Endothelial cell of umbilical vein (primary cell): Measurements from ENCODE around the gene WDR86. TPM values are rescaled to one million over a fixed set of nuclear protein-coding genes. Genes with fewer than 3 reads are reported as not detected.

ENCODE experiments used
- BruUV-seq: library from RNA; stranded (reverse); fragments of 400-500 nt; replicated peaks from 2 replicates; lab custom pipeline; 2021; lab: Mats Ljungman, UMichigan
- CTCF ChIA-PET: fragments of 300-600, 350-600 bp; sonication (Branson Sonifier 250); formaldehyde crosslinking; loops from one replicate; lab custom pipeline; 2021; ENCODE audit warnings: antibody characterized with exemption, inconsistent platforms; lab: Charles Lee
- POLR2A ChIA-PET: fragments of 300-600, 350-600 bp; sonication (Branson Sonifier 250); formaldehyde crosslinking; loops from one replicate; lab custom pipeline; 2021; ENCODE audit warnings: antibody characterized with exemption, inconsistent platforms; lab: Charles Lee
- DNase-seq: peaks from one replicate; pipeline ENCODE4 v3.0.0-alpha.2; 2011; ENCODE audit warnings: low read depth, low spot score
- FAIRE-seq: peaks from 2 replicates; lab custom pipeline; 2011; peaks lifted over from hg19 to GRCh38; lab: Jason Lieb, UNC
- H2AFZ ChIP-seq: 2 replicates; pipeline ENCODE4 v1.6.0; 2012; ENCODE audit warnings: low read depth, low read length, control low read depth, inconsistent platforms
- H3K27ac ChIP-seq: 2 replicates; pipeline ENCODE4 v1.5.1; 2011; ENCODE audit warnings: low read depth, mild to moderate bottlenecking, control low read depth, low read length, moderate library complexity; ENCODE audit not compliant: insufficient read depth
- H3K27me3 ChIP-seq, 2 experiments: 2 replicates each; pipeline versions ENCODE4 v1.6.0 to v1.6.1; 2011; ENCODE audit warnings: low read length in 2 of 2, mixed read lengths in 1 of 2; ENCODE audit not compliant: control insufficient read depth in 2 of 2, insufficient read depth in 2 of 2
- H3K36me3 ChIP-seq, 2 experiments: 2 replicates in 1 of 2; 3 replicates in 1 of 2; pipeline ENCODE4 v1.5.1; 2011; ENCODE audit warnings: low read length in 2 of 2, mild to moderate bottlenecking in 1 of 2, moderate library complexity in 1 of 2; ENCODE audit not compliant: control insufficient read depth in 2 of 2, insufficient read depth in 2 of 2; ENCODE audit errors: extremely low read depth in 1 of 2
- H3K4me1 ChIP-seq: 3 replicates; pipeline ENCODE4 v1.5.1; 2011; ENCODE audit warnings: mild to moderate bottlenecking, low read length; ENCODE audit not compliant: control insufficient read depth, insufficient read depth; ENCODE audit errors: extremely low read depth
- H3K4me2 ChIP-seq: 2 replicates; pipeline ENCODE4 v1.6.1; 2011; ENCODE audit warnings: low read length, control low read depth, mixed read lengths; ENCODE audit not compliant: insufficient read depth
- H3K4me3 ChIP-seq, 3 experiments: fragments of 200-600 bp in 1 of 3; sonication (generic), shearing (Covaris generic) in 1 of 3; replicated peaks in 1 of 3; 2 replicates each; pipeline ENCODE4 v1.5.1; 2011 to 2016; ENCODE audit warnings: control low read depth in 3 of 3, low read length in 3 of 3, mild to moderate bottlenecking in 2 of 3, inconsistent platforms in 1 of 3, low read depth in 1 of 3, moderate library complexity in 1 of 3; ENCODE audit not compliant: insufficient read depth in 1 of 3
- H3K79me2 ChIP-seq: 2 replicates; pipeline ENCODE4 v1.6.0; 2012; ENCODE audit warnings: low read length, inconsistent platforms; ENCODE audit not compliant: control insufficient read depth, insufficient read depth
- H3K9ac ChIP-seq: replicated peaks from 2 replicates; pipeline ENCODE3; 2011; ENCODE audit warnings: low read length, control low read depth; ENCODE audit not compliant: insufficient read depth; ENCODE audit errors: extremely low read depth
- H3K9me1 ChIP-seq: replicated peaks from 3 replicates; pipeline ENCODE4 v1.6.0; 2011; ENCODE audit warnings: mild to moderate bottlenecking, low read length; ENCODE audit not compliant: control insufficient read depth, insufficient read depth; ENCODE audit errors: extremely low read depth
- H3K9me3 ChIP-seq: replicated peaks from 2 replicates; pipeline ENCODE4 v1.5.1; 2012; ENCODE audit warnings: low read length, inconsistent platforms; ENCODE audit not compliant: control insufficient read depth, insufficient read depth
- H4K20me1 ChIP-seq: replicated peaks from 2 replicates; pipeline ENCODE3; 2011; ENCODE audit warnings: mild to moderate bottlenecking, low read length; ENCODE audit not compliant: control insufficient read depth, insufficient read depth; ENCODE audit errors: extremely low read depth
- CTCF ChIP-seq, 2 donors: IDR thresholded peaks; 1 replicate in 1 of 2; 2 replicates in 1 of 2; pipeline ENCODE4 v1.5.1; 2011; ENCODE audit warnings: low read length in 2 of 2, mild to moderate bottlenecking in 2 of 2, moderate library complexity in 2 of 2, control low read depth in 1 of 2, inconsistent platforms in 1 of 2, low read depth in 1 of 2; ENCODE audit not compliant: insufficient read depth in 1 of 2; ENCODE audit errors: extremely low read depth in 1 of 2
- EZH2 ChIP-seq: IDR thresholded peaks from 2 replicates; pipeline ENCODE4 v1.6.1; 2012; ENCODE audit warnings: borderline replicate concordance, low read depth, mild to moderate bottlenecking, moderate library complexity, low read length, inconsistent platforms; ENCODE audit not compliant: severe bottlenecking
- FOS ChIP-seq: IDR thresholded peaks from 2 replicates; pipeline ENCODE4 v1.6.1; 2011; ENCODE audit warnings: mild to moderate bottlenecking, low read length, moderate library complexity, borderline replicate concordance; ENCODE audit not compliant: insufficient read depth
- GATA2 ChIP-seq: IDR thresholded peaks from 2 replicates; pipeline ENCODE4 v1.7.0; 2011; ENCODE audit warnings: low read depth, mild to moderate bottlenecking, moderate library complexity, mixed read lengths, low read length; ENCODE audit not compliant: insufficient read length, insufficient read depth
- JUN ChIP-seq: IDR thresholded peaks from 2 replicates; pipeline ENCODE4 v1.6.1; 2011; ENCODE audit warnings: borderline replicate concordance, low read depth; ENCODE audit not compliant: insufficient read length, insufficient read depth
- POLR2AphosphoS5 ChIP-seq: IDR thresholded peaks from 2 replicates; pipeline ENCODE4 v1.6.1; 2012; ENCODE audit warnings: low read depth, mild to moderate bottlenecking, control low read depth, low read length, moderate library complexity; ENCODE audit not compliant: insufficient read depth
- dilution Hi-C: fragments of 300-500 bp; cut with MboI; formaldehyde crosslinking; loops from one replicate; pipeline ENCODE4 v1.15.0; 2019; ENCODE audit warnings: low sequenced_read_pairs; ENCODE audit not compliant: extremely low pct_ligation_motif_present
- intact Hi-C: fragments of 100-400 bp; cut with micrococcal nuclease; formaldehyde crosslinking; loops from one replicate; pipeline ENCODE4 v1.10.0; 2022
- polyA plus RNA-seq, 4 experiments: library from polyadenylated mRNA; depleted of rRNA in 3 of 4; stranded (reverse) in 3 of 4; unstranded in 1 of 4; fragments of >200 nt; gene quantifications; 2 replicates each; pipeline versions ENCODE4 v1.2.1 to v1.2.3, GENCODE V29; 2011 to 2012; ENCODE audit warnings: missing spikeins in 1 of 4
- total RNA-seq: library from RNA; stranded (reverse); gene quantifications from 2 replicates; pipeline ENCODE4 v1.2.3, GENCODE V29; 2021
- TF ChIP-seq, protein P1 (sequence below): IDR thresholded peaks from 2 replicates; pipeline ENCODE4 v1.6.1; 2011; ENCODE audit not compliant: insufficient read depth, insufficient read length

Gene WDR86
- total and polyA plus RNA-seq, 2 donors (not counting 3 experiments of a cell fraction or from before 2014, with no cell fraction given) = not detected

GRCh38 chr7:151427705-151428377 is 18.0 kb upstream of the WDR86 start:
- H3K9me1 ChIP-seq = no peaks in the 10 kb centered on the region
- H3K4me1 ChIP-seq = no peaks in the 10 kb centered on the region
- H2AFZ ChIP-seq = no peak overlapping the region
- no peaks in the 10 kb centered on the region for H3K9me3 ChIP-seq
- no peaks in the 10 kb centered on the region for H3K36me3 ChIP-seq
- DNase-seq (no peak), FAIRE-seq (no peak)
- dilution Hi-C loops (no loop called here), intact Hi-C loops (no loop called here)
- peaks cover 4 to 6% of the 10 kb centered on the region in 2 experiments for H3K27me3 ChIP-seq
- H3K9ac ChIP-seq = no peak overlapping the region
- TF ChIP-seq JUN = no peak
- TF ChIP-seq, protein P1, sequence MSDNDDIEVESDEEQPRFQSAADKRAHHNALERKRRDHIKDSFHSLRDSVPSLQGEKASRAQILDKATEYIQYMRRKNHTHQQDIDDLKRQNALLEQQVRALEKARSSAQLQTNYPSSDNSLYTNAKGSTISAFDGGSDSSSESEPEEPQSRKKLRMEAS = no peak
- no peak for TF ChIP-seq GATA2
- no peak for TF ChIP-seq POLR2AphosphoS5
- no peak for TF ChIP-seq EZH2
- TF ChIP-seq FOS = no peak
- TF ChIP-seq CTCF (IDR thresholded peaks at IDR 0.05; ENCODE audit: extremely low read depth in 1 of 2, insufficient read depth in 1 of 2, low read depth in 1 of 2, low read length in 2 of 2) = no peak
- ChIA-PET CTCF (interaction anchor here (0.6 to 2.4 kb wide), 3 partner anchors 21 to 163 kb away, joined by 3 to 10 read pairs (median 3); no protein-coding TSS in a partner anchor), POLR2A (no interaction called here)
- H3K4me3 ChIP-seq = no peak overlapping the region
- no peaks in the 10 kb centered on the region for H3K79me2 ChIP-seq
- H3K27ac ChIP-seq = no peak overlapping the region
- H3K4me2 ChIP-seq = no peak overlapping the region
- no TSS peak for BruUV-seq
- H4K20me1 ChIP-seq = no peaks in the 10 kb centered on the region
